Measurements from ENCODE around the gene PPARG. TPM values are rescaled to one million over a fixed set of nuclear protein-coding genes. Genes with fewer than 3 reads are reported as not detected.
"Not testable (repeated sequence)": the region's sequence is repeated elsewhere in the genome, so short reads cannot be mapped to it uniquely, and the experiment has no call there.

Gene PPARG
- total RNA-seq, 1 donor = 1.9 TPM

DNA sequence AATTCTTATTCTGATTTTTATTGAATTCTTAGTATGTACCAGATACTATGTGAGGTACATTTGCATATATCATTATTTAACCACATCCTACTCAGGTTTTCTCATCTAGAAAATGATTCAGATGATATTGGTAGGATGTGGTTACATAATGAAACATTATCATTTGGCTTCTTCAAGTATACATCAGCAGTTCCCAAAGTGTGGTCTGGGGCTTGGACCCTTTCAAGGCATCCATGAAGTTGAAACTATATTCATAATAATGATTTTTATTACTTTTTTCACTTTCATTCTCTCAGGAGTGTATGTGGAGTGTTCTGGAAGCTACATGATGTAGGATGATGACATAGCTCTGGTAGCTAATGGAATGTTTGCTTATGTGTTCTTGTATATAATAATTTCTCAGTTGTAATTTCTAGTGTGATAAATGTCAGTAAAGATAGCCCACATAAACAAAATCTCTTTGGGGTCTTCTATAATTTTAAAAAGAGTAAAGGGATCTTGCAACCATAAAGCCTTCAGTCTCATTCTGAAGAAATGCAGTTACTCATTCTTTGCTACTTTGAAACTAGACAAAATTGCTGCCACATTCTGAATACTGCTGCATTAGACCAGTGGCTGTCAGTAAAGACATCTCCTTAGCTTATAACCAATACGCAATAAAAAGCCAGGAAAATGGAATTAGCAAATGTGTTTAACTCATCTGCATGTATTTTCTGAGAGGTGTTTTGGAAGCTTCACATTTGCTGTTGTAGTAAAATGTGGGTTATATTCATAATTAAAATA is 95.8 kb downstream of the PPARG start:
- Histone ChIP-seq H3K9me3 (ENCODE audit: low read depth, low read length) (no peaks in the 10 kb centered on the region), H3K27me3 (ENCODE audit: insufficient read depth, low read length) (peaks cover 10% of the 10 kb centered on the region), H3K4me1 (ENCODE audit: insufficient read depth, low read length) (peaks cover 9% of the 10 kb centered on the region), H3K4me3 (ENCODE audit: low read length) (no peak overlapping the region)

DNA sequence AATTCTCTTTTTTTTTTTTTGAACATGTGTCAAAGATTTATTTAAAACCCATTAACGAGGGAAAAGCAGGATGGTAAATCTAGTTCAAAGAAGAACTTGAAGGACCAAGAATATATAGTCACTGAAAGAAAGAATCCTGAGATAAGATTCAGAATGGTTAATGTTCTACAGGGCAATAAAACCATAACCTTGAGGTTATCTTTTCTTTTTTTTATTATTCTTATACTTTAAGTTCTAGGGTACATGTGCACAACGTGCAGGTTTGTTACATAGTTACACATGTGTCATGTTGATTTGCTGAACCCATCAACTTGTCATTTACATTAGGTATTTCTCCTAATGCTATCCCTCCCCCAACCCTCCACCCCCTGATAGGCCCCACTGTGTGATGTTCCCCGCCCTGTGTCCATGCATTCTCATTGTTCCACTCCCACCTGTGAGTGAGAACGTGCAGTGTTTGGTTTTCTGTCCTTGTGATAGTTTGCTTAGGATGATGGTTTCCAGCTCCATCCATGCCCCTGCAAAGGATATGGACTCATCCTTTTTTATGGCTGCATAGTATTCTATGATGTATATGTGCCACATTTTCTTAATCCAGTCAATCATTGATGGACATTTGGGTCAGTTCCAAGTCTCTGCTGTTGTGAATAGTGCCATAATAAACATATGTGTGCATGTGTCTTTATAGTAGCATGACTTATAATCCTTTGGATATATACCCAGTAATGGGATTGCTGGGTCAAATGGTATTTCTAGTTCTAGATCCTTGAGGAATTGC is 97.8 kb downstream of the PPARG start:
- not testable (repeated sequence) for H3K4me1 ChIP-seq (ENCODE audit: insufficient read depth, low read length); H3K27me3 ChIP-seq (ENCODE audit: insufficient read depth, low read length); H3K9me3 ChIP-seq (ENCODE audit: low read depth, low read length); H3K4me3 ChIP-seq (ENCODE audit: low read length)

DNA sequence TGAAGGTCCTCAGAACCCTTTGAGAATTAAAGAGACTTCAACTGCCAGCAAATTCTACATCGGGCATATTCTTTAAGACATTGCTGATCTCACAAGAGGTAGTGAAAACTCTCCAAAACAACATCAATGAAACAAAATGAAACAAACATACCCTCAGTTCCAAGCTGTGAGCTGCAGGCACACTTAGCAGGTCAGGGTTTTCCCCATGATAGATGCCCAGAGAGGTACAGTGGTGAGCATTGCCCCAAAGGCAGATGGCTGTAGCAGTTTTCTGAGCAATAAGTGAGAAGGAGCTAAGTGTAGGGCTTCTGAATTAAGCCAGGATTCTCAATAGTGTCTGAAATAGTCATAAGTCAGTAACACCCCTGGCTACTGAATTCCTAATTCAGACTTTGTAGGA is 99.3 kb downstream of the PPARG start:
- H3K4me1 ChIP-seq (ENCODE audit: insufficient read depth, low read length) = no peaks in the 10 kb centered on the region
- no peak overlapping the region for H3K4me3 ChIP-seq (ENCODE audit: low read length)
- no peaks in the 10 kb centered on the region for H3K9me3 ChIP-seq (ENCODE audit: low read depth, low read length)
- peaks cover 10% of the 10 kb centered on the region for H3K27me3 ChIP-seq (ENCODE audit: insufficient read depth, low read length)

DNA sequence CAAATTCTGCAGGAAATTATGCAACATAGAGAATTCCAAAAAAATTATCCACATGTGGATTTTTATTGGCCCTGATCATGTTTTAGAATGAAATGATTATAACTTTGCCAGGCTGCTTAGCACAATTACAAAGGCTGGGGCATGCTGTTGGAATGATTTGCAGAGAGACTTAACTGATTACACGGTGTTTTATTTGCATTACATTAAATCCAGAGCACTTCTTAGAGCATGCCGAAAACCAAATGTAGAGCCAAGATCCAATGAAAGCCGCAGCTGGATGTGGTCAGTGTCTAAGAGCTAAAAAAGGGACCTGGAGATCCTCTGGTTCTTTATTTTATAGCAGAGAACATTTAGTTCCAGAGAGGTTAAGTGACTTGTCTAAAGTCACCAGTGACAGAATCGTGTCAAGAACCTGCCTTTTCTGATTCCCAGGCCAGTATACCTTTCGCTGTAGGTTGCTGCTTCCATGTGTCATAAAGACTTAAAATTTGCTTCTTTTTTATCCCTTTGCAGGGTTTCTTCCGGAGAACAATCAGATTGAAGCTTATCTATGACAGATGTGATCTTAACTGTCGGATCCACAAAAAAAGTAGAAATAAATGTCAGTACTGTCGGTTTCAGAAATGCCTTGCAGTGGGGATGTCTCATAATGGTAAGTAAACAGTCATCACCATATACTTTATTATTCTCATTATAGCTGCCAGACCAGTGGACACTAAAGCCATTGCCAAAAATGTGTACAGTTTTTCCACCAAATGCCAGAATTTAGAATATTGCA is 103.4 kb downstream of the PPARG start:
- no peaks in the 10 kb centered on the region for H3K9me3 ChIP-seq (ENCODE audit: low read depth, low read length)
- peaks cover 25% of the 10 kb centered on the region for H3K4me1 ChIP-seq (ENCODE audit: insufficient read depth, low read length)
- no peaks in the 10 kb centered on the region for H3K27me3 ChIP-seq (ENCODE audit: insufficient read depth, low read length)
- H3K4me3 ChIP-seq (ENCODE audit: low read length) = no peak overlapping the region

DNA sequence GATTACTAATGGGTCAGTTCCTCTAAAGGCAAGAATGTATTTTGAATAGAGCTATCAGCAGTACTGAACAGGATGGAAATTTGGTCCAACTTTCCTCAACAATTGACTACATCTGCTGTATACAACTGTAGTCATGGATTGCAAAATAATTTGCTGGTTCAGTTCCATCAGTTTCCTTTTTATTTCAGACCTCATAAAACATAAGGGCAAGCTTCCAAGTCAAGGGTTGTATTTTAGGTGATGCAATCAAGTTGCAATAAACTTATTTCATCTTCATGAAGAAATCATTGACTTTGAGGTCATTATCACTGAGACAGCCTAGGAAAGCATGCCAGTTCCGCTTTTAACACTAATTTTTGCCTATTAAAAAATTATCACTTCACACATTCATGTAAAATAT is 105.0 kb downstream of the PPARG start:
- no peaks in the 10 kb centered on the region for H3K9me3 ChIP-seq (ENCODE audit: low read depth, low read length)

DNA sequence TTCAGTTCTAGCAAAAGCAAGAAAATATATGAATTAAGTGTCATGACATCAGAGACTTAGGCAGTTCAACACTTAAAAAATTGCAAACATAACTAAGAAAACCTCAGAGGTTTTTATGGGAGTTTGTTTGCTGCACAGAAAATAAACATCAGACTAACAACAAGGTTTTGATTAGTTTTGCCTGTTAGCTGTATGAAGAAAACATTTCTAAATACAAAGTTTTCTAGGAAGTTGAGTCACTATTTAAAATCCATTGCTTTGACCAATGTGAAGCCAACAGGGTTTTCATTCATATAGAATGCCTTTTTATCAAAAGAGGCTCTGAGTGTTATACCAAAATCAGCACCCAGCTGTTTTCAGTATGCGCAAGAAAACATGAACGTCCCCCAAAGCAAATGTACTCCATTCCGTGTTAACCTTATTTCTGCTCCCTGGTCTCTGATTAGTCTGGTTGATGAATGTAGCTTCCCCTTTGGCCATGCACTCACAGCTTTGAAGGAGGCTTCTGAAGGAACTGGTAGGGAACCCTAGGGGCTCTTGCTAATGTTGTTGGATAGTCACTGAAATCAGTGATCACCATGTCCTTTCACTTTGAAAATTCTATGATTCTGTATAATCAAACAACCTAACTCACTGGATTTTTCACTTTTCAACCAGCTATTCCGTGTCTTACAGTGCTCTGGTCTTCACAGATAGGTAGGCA is 105.8 kb downstream of the PPARG start:
- H3K9me3 ChIP-seq (ENCODE audit: low read depth, low read length) = no peaks in the 10 kb centered on the region
- no peak overlapping the region for H3K4me3 ChIP-seq (ENCODE audit: low read length)
- H3K4me1 ChIP-seq (ENCODE audit: insufficient read depth, low read length) = peaks cover 40% of the 10 kb centered on the region
- no peaks in the 10 kb centered on the region for H3K27me3 ChIP-seq (ENCODE audit: insufficient read depth, low read length)

More for the DNA sequence above, 105.0 kb downstream of the PPARG start:
- H3K4me1 ChIP-seq (ENCODE audit: insufficient read depth, low read length) = peaks cover 32% of the 10 kb centered on the region
- H3K4me3 ChIP-seq (ENCODE audit: low read length) = no peak overlapping the region
- H3K27me3 ChIP-seq (ENCODE audit: insufficient read depth, low read length) = no peaks in the 10 kb centered on the region

DNA sequence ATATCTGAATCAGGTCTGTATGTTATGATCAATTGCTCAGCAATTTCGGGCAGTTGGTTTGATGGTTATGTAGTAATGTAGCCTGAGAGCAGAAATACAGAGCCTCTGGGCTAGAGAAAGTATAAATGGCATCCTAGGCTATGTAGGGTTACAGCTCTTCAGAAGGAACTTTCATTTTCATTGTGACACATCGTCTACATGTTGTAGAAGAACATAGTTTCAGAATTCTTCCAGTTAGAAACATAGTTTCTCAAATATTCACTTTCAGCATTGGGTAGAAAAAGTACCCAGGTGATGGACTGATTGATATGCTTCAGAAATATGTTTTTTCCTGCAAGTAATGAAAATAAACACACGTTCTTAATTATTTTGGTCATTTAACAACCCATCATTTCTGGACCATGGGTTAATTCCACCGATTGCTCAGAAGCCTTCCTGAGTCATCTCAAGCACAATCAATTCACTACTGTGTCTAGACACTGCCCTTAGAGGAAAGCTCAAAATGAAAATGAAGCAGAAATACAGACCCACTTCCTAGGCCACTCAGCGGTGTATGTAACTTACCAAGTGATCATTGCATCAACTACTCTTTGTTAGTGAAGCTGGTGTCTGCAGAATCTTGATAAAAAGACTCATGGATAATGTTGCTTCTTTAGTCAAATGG is 106.6 kb downstream of the PPARG start:
- Histone ChIP-seq H3K9me3 (ENCODE audit: low read depth, low read length) (no peaks in the 10 kb centered on the region), H3K4me3 (ENCODE audit: low read length) (no peak overlapping the region), H3K27me3 (ENCODE audit: insufficient read depth, low read length) (no peaks in the 10 kb centered on the region), H3K4me1 (ENCODE audit: insufficient read depth, low read length) (peaks cover 46% of the 10 kb centered on the region)

DNA sequence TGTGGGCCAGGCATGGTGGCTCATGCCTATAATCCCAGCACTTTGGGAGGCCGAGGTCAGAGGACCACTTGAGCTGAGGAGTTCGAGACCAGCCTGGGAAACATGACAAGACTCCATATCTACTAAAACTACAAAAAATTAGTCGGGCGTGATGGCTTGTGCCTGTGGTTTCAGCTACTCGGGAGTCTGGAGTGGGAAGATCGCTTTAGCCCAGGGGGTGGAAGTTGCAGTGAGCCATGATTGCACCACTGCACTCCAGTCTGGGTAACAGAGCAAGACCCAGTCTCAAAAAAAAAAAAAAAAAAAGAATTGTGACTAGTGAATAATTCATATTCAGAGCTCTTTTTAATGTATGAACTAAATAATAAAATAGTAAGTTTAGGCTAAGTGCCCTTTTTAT is 107.6 kb downstream of the PPARG start:
- H3K4me3 ChIP-seq (ENCODE audit: low read length) = no peak overlapping the region
- peaks cover 56% of the 10 kb centered on the region for H3K4me1 ChIP-seq (ENCODE audit: insufficient read depth, low read length)

DNA sequence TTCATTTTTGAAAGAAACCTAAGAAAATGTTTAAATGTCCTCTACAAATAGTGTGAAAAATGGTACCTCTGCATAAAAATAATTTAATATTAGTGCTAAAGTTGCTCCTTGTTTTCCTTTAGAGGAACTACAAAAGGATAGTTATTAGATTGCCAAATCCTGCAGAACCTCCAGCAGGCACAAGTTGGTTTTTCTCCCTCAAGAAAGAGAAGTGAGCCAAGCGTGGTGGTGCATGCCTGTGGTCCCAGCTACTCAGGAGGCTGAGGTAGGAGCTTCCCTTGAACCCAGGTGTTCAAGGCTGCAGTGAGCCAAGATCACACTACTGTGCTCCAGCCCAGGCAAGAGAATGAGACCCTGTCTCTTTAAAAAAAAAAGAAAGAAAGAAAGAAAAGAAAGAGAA is 110.4 kb downstream of the PPARG start:
- peaks cover 53% of the 10 kb centered on the region for H3K4me1 ChIP-seq (ENCODE audit: insufficient read depth, low read length)
- H3K9me3 ChIP-seq (ENCODE audit: low read depth, low read length) = no peaks in the 10 kb centered on the region
- H3K4me3 ChIP-seq (ENCODE audit: low read length) = no peak overlapping the region
- H3K27me3 ChIP-seq (ENCODE audit: insufficient read depth, low read length) = no peaks in the 10 kb centered on the region

More for the DNA sequence above, 107.6 kb downstream of the PPARG start:
- no peaks in the 10 kb centered on the region for H3K27me3 ChIP-seq (ENCODE audit: insufficient read depth, low read length)
- H3K9me3 ChIP-seq (ENCODE audit: low read depth, low read length) = no peaks in the 10 kb centered on the region

DNA sequence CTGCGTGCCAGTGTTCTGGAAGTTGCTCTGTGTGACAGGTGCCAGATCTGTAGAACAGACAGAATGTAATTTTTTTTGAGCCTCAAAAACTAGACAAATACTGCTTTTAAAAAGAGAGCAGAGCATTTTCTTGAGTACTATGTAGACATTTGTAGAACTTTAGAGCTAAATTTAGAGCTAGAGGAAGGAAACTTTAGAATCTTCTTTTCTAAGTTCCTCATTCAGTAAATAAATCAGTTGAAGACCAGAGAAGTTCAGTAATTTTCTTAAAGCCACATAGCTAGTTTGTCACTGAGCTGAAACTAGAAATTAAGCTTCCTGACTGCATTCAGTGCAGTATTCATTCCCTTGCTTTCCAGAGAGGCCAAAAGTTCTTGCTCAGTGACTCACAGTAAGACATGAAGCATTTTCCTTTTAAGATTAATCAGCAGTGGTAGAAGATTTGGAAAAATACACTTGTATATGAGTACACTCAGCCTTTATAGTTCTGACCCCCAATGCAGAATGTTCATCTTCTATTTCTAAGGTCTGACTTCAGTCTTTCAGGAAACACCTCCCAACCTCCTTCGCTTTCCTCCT is 111.8 kb downstream of the PPARG start:
- peaks cover 45% of the 10 kb centered on the region for H3K4me1 ChIP-seq (ENCODE audit: insufficient read depth, low read length)
- H3K9me3 ChIP-seq (ENCODE audit: low read depth, low read length) = no peaks in the 10 kb centered on the region
- no peak overlapping the region for H3K4me3 ChIP-seq (ENCODE audit: low read length)
- no peaks in the 10 kb centered on the region for H3K27me3 ChIP-seq (ENCODE audit: insufficient read depth, low read length)

DNA sequence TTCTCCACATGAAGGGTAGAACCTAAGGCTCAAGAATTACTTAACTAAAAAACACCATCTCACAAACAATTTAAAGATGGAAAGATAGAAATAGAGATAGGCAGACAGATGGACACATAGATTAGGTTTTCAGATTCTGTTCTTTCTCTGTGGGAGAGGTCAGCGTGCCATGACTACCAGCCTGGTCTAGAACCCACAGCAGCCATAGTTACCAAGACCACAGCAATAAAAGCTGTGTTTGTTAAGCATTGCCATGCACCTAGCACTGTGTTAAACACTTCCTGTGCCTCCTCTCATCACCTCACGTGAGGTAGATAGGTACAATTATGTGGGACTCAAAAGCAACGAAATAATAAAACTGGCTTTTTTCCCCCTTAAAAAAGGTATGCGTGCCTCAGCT is 112.3 kb downstream of the PPARG start:
- peaks cover 40% of the 10 kb centered on the region for H3K4me1 ChIP-seq (ENCODE audit: insufficient read depth, low read length)
- no peaks in the 10 kb centered on the region for H3K9me3 ChIP-seq (ENCODE audit: low read depth, low read length)
- no peak overlapping the region for H3K4me3 ChIP-seq (ENCODE audit: low read length)
- no peaks in the 10 kb centered on the region for H3K27me3 ChIP-seq (ENCODE audit: insufficient read depth, low read length)

DNA sequence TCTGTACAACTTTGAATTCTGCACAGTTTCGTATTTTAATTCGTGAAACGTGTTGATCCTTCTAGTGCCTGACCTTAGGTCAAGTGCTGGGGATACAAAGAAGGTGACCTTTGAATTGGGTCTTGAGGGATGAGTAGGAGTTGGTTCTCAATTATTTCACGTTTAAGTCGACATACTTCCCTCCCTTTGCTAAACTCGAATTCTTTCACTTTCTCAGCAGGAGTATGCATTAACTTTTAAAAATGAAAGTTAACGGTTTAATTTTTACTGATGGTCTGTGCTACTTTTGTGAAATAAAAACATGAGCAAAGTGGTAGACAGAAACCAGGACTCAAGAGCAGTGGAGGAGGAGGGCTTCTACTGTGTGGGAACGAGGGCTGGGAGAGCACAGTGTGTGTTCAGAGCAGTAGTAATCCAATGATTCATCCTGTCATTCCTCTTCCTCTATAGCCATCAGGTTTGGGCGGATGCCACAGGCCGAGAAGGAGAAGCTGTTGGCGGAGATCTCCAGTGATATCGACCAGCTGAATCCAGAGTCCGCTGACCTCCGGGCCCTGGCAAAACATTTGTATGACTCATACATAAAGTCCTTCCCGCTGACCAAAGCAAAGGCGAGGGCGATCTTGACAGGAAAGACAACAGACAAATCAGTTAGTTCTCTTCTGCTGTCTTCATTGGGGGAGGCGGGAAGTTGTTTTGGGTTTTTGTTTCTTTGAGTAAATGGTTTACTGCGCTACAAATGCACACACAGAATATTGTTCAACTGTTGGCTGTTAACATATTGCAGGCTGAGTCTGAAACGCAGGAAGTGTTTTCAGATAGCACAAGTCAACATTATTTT is 116.8 kb downstream of the PPARG start:
- Histone ChIP-seq H3K4me3 (ENCODE audit: low read length) (no peak overlapping the region), H3K9me3 (ENCODE audit: low read depth, low read length) (no peaks in the 10 kb centered on the region), H3K27me3 (ENCODE audit: insufficient read depth, low read length) (no peaks in the 10 kb centered on the region), H3K4me1 (ENCODE audit: insufficient read depth, low read length) (peaks cover 11% of the 10 kb centered on the region)

DNA sequence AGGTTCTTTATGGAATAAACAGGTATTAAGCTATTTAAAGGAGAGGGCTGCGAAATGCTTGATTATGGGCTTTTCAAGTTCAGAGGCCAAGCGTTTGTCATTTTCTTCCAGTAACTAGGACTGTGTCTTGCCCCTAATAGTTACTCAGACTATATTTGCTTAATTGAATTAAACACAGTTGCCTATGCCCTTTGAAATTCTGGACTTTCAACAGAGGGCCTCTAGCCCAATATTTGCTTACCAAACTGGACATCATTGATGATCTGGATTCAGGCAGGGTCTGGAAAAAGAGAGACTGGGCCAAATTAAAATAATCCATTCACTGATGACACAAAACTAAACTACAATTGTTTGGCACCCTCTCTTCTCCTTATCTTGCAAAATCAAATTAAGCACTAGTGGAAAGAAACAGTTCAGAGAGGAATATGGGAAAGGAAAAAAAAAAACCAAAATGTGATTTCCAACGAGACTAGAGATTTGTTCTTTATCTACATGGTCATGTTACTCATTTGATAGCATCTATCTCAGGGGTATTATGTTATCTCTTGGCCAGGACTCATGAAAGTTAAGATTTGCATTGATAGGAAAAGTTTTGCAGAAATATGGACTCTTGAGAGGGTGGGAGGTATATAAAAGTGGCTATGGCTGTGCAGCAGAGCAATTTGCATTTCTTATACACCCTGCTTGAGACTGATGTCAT is 120.3 kb downstream of the PPARG start:
- H3K4me3 ChIP-seq (ENCODE audit: low read length) = no peak overlapping the region

More for the DNA sequence above, 120.3 kb downstream of the PPARG start:
- peaks cover 12% of the 10 kb centered on the region for H3K4me1 ChIP-seq (ENCODE audit: insufficient read depth, low read length)
- no peaks in the 10 kb centered on the region for H3K9me3 ChIP-seq (ENCODE audit: low read depth, low read length)
- no peaks in the 10 kb centered on the region for H3K27me3 ChIP-seq (ENCODE audit: insufficient read depth, low read length)
